IPS DF 4.7 (cell line): ENCODE data around the gene VSTM2B.

Experiments
- DNase-seq: peaks from one replicate; pipeline ENCODE4 v3.0.0-alpha.2; 2013; ENCODE audit warnings: low spot score; ENCODE audit errors: extremely low read depth

The VSTM2B gene

GRCh38 chr19:29515233-29515619, 10.6 kb upstream of the VSTM2B start:
- DNase-seq = no peak

GRCh38 chr19:29515706-29516357, 10.0 kb upstream of the VSTM2B start:
- no peak for DNase-seq

DNA sequence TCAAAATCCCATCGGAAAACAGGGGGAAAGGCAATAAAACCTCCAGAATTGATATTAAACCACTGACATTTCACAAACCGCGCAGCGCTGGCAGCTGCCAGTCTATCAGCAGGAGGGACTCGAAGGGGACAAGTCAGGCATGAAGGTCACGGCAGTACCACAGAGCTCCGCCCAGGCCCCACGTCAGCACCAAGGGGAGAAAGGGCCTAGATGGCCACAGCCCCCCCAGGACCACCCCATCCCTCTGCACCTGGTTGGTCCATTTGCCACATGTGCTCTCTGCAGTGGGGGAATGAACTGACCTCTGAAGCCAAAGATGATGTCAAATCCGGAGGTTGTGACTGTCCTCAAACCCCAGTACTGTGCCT, 9.5 kb upstream of the VSTM2B start:
- DNase-seq = no peak

DNA sequence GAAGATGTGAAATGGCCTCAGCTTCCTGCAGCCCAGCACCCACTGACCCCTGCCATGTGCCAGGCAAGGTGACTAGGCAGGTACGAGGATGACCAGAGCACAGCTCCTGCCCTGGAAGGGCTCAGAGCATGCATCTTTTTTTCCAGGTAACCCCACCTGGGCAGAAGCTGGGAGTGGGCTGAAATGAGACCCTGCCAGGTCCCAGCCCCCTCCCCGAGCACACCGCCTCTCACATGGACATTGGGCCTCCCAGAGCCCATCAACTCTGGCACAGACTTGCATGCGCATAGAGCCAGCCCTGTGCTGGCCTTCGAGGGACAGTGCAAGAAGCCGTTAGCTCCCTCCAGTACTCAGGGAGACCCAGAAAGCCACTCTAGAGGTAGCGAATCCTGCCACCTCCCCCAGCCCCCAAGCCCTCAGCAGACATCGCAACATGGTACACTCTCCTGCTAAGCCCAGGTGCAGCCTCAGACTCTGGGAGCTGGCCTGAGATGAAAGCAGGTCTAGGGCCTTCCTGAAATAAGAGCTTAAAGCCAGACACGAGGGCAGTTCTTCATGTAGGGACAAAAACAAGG, 8.9 kb upstream of the VSTM2B start:
- no peak for DNase-seq

GRCh38 chr19:29517412-29517811, 8.4 kb upstream of the VSTM2B start:
- no peak for DNase-seq

DNA sequence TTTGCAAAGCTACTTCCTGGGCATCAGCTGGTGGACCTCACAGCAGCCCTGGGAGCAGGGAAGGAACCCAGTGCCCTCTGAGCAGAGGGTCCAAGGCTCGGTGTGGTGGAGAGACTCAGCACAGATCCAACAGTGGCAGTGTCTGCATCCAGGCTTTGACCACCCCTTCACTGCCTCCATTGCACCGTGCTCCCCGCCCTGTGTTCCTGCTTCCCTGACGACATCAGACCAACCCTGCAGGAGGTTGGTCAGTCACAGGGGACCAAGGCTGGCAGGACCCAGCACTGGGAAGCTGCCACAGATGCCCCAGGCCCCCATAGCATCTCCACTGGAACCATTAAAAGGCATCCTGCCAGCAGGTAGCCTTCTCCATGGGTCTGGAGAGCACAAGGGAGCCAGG, 7.8 kb upstream of the VSTM2B start:
- no peak for DNase-seq

DNA sequence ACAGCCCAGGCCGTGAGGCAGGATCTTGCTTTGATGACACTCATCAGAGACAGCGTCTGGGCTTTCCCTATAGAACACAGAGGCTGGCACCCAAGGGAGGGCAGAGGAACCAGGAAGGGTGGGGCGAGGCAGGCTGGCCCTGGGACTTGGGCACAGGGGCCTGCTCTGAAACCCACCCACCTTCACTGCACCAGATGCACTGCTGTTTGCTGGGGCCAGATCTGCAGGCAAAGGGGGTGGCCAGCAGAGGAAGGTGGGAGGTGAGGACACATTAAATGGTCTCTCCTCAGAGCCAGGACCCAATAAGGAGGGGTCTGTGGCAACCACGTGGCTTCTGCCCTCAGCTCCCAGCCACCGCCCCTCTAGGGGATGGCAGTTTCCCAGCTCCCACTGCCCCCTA, 6.6 kb upstream of the VSTM2B start:
- DNase-seq = no peak

GRCh38 chr19:29519931-29520330, 5.9 kb upstream of the VSTM2B start:
- no peak for DNase-seq

DNA sequence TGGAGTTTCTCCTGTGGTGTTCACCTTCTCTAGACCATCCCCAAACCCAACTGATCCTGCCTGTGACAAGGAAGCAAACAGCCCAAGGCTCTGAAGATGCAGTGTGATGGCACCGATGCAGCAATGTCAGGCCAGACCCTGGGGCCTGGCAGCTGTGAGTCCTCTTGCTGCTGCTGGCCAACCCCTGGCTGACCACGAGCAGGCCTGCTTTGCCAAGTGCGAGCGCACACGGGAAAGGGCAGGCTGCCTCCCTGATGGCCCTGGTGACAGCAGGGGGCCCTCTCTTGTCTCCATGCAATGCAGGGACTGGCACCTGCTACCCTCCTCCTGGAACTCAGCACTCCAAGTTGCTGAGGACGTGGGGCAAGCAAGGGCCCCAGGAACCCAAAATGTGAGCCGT, 5.4 kb upstream of the VSTM2B start:
- DNase-seq = no peak

- no peak for DNase-seq
These were observed 4.3 kb upstream of the VSTM2B start for GRCh38 chr19:29521291-29522075.

DNA sequence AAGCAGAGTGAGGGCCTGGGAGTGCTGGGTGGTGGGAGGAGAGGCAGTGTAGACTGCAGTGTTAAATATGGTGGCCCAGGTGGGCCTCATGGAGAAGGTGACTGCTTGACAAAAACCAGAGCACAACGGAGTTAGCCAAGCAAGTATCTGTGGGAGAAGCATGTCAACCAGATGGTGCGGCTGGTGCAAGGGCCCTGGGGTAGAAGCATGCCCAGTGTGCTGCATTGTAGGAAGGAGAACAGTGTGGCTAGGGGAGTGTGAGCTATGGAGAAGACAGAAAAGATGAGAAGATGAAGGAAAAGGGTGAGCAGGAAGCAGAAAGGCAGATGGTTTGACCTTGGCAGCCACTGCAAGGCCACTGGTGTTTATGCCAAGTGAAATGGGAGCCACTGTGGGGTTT, 2.2 kb upstream of the VSTM2B start:
- no peak for DNase-seq

DNA sequence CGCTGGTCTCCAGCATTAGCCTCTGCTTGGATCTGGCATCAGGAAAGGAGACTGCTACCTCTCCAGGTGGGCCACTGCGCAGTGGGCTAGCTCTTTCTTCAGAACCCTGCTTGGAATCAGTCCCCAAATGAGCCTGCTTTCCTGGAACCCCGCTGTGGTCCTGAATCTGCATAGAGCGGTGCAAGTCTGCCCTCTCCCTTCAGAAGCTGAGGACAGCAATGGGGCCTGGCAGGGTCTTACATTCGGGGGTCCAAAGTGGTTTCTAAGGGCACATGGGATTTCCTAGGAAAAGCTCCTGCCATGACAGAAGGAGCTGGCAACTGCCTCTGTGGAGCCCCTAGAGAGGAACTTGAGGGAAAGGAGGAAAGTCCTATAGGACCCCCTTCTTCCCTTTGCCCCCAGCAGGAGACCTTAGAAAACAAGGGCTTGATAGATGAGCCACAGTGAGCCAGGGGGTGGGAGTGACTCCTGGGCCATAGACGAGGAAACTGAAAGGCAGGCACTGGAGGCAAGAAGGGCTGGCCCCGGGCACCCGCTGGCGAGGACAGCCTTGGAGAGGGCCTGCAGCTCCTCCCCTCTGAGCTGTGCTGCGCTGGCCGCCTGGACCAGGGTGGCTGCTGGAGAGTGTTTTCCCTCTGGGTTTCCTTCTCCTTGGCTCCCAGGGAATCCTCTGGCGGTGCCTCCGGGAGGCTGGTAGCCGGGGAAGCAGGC, 1.4 kb upstream of the VSTM2B start:
- DNase-seq = no peak

- no peak for DNase-seq
These were observed 622 bp upstream of the VSTM2B start for GRCh38 chr19:29524912-29525831.

- DNase-seq = no peak
These were observed 1.1 kb downstream of the VSTM2B start for GRCh38 chr19:29526730-29527499.

- no peak for DNase-seq
These were observed 1.9 kb downstream of the VSTM2B start for GRCh38 chr19:29527500-29528328.

GRCh38 chr19:29528350-29528945, 2.7 kb downstream of the VSTM2B start:
- no peak for DNase-seq

- DNase-seq = no peak
These were observed 3.3 kb downstream of the VSTM2B start for GRCh38 chr19:29528946-29529645.
